Transverse colon (tissue), 4 donors: ENCODE measurements around the gene CTSA. TPM values are rescaled to one million over a fixed set of nuclear protein-coding genes. Genes with fewer than 3 reads are reported as not detected.

Source experiments
- DNase-seq: peaks from one replicate; pipeline ENCODE4 v3.0.0-alpha.2; 2019
- H3K27ac ChIP-seq, 4 donors: fragments of 200-600 bp; sonication (generic); 2 replicates each; pipeline ENCODE4 v1.5.1; 2016 to 2018; ENCODE audit warnings: inconsistent platforms in 4 of 4
- H3K27me3 ChIP-seq: fragments of 200-600 bp; sonication (generic); 2 replicates; pipeline ENCODE4 v1.5.1; 2017; ENCODE audit warnings: inconsistent platforms
- H3K36me3 ChIP-seq, 4 donors: fragments of 200-600 bp; sonication (generic); 2 replicates each; pipeline ENCODE4 v1.5.1; 2017 to 2019; ENCODE audit warnings: inconsistent platforms in 4 of 4
- H3K4me1 ChIP-seq, 4 donors: fragments of 200-600 bp; sonication (generic); 2 replicates each; pipeline ENCODE4 v1.5.1; 2017 to 2020; ENCODE audit warnings: inconsistent platforms in 4 of 4
- H3K4me3 ChIP-seq, 4 donors: fragments of 200-600 bp; sonication (generic); 1 replicate in 1 of 4; 2 replicates in 3 of 4; pipeline versions ENCODE4 v1.5.1 to v1.6.1; 2017 to 2019; ENCODE audit warnings: inconsistent platforms in 4 of 4
- H3K9me3 ChIP-seq, 2 donors: fragments of 200-600 bp; sonication (generic); 2 replicates each; pipeline ENCODE4 v1.5.1; 2017 to 2019; ENCODE audit warnings: inconsistent platforms in 2 of 2
- CTCF ChIP-seq, 5 experiments: fragments of 200-600 bp in 3 of 5; fragments of 450-650 bp in 2 of 5; sonication (generic) in 3 of 5; IDR thresholded peaks; 1 replicate in 2 of 5; 2 replicates in 3 of 5; pipeline ENCODE4 v1.5.1; 2016 to 2017; ENCODE audit warnings: antibody characterized with exemption in 5 of 5, inconsistent platforms in 3 of 5, mild to moderate bottlenecking in 2 of 5, moderate library complexity in 1 of 5
- EP300 ChIP-seq: sonication (generic); formaldehyde crosslinking; IDR thresholded peaks from one replicate; pipeline ENCODE4 v1.6.1; 2017; ENCODE audit warnings: antibody characterized with exemption, low read depth
- POLR2A ChIP-seq: fragments of 450-650 bp; IDR thresholded peaks from one replicate; pipeline ENCODE4 v1.6.1; 2016; ENCODE audit warnings: antibody characterized with exemption, mild to moderate bottlenecking, moderate library complexity
- POLR2AphosphoS5 ChIP-seq, 3 donors: sonication (generic); formaldehyde crosslinking; IDR thresholded peaks; one replicate each; pipeline ENCODE4 v1.6.1; 2016; ENCODE audit warnings: antibody characterized with exemption in 3 of 3
- WGBS, 2 donors: methylation state at CpG; one replicate each; pipeline ENCODE4 v1.1.5; 2018; ENCODE audit warnings: low coverage in 1 of 2; 5-methylcytosine and 5-hydroxymethylcytosine counted together
- in situ Hi-C, 4 donors: fragments of 200-750 bp; cut with MboI; loops; one replicate each; pipeline versions ENCODE4 v1.15.0 to v1.15.1; 2017; ENCODE audit warnings: low sequenced_read_pairs in 3 of 4, low pct_ligation_motif_present in 1 of 4, low pct_unique_long_range_greater_than_20kb in 1 of 4
- intact Hi-C: fragments of 100-400 bp; cut with DNase I; formaldehyde crosslinking; loops from one replicate; pipeline ENCODE4 v1.15.1; 2023; ENCODE audit warnings: low total_unique reads
- total RNA-seq, 4 donors: library from RNA; depleted of rRNA; stranded (reverse); fragments of >200 nt; gene quantifications; one replicate each; pipeline ENCODE4 v1.1.0, GENCODE V29; 2016

The CTSA gene
- total RNA-seq, 4 donors from 2014 or later: 197 to 971 (median 466) TPM

GRCh38 chr20:45892828-45893500 is 1.8 kb downstream of the CTSA start:
- Histone ChIP-seq H3K9me3 (no peaks in the 10 kb centered on the region), H3K4me3 (peak overlapping the region in 1 of 4 donors; percentile 84)
- in situ Hi-C loops: no loop called here

GRCh38 chr20:45893831-45894230 is 2.7 kb downstream of the CTSA start:
- 92 to 95% methylated on average over 4 of the region's 4 CpGs for WGBS, 2 donors
- Histone ChIP-seq H3K27ac (peak overlapping the region in 3 of 4 donors; percentile 87 to 89 (median 88)), H3K4me1 (peaks cover 15 to 40% (median 32%) of the 10 kb centered on the region in 4 donors), H3K27me3 (no peaks in the 10 kb centered on the region), H3K36me3 (peaks cover 0 to 37% (median 6%) of the 10 kb centered on the region in 4 donors), H3K9me3 (no peaks in the 10 kb centered on the region), H3K4me3 (no peak overlapping the region)
- no peak for TF ChIP-seq POLR2A
- no peak for TF ChIP-seq CTCF (IDR thresholded peaks at IDR 0.05)
- no peak for TF ChIP-seq POLR2AphosphoS5 (IDR thresholded peaks at IDR 0.05)
- no peak for TF ChIP-seq EP300
- DNase-seq: no peak
- intact Hi-C loops (loop anchor here (10.0 kb wide), 1 partner anchor 99 kb away; the partner anchor contains the start of genes DNTTIP1 and WFDC3), in situ Hi-C loops (no loop called here)

More at GRCh38 chr20:45892828-45893500, 1.8 kb downstream of the CTSA start:
- H3K36me3 ChIP-seq: peaks cover 0 to 31% (median 6%) of the 10 kb centered on the region in 4 donors
- WGBS, 2 donors: 53% methylated on average over 4 of the region's 4 CpGs; no CpG with 5 or more reads in 1 of the 2 donors
- H3K27ac ChIP-seq: peak overlapping the region; percentile 87 to 90 (median 88)
- DNase-seq: peak; percentile 70
- peak; percentile 34 for TF ChIP-seq POLR2A
- no peak for TF ChIP-seq CTCF (IDR thresholded peaks at IDR 0.05)
- TF ChIP-seq POLR2AphosphoS5 (IDR thresholded peaks at IDR 0.05): peak in 1 of 3 donors; percentile 54
- no peaks in the 10 kb centered on the region for H3K27me3 ChIP-seq
- H3K4me1 ChIP-seq: peaks cover 15 to 41% (median 32%) of the 10 kb centered on the region in 4 donors
- intact Hi-C loops: loop anchor here (10.0 kb wide), 1 partner anchor 98 kb away; the partner anchor contains the start of genes DNTTIP1 and WFDC3

- H3K27me3 ChIP-seq: no peaks in the 10 kb centered on the region
- TF ChIP-seq EP300 (no peak), CTCF (IDR thresholded peaks at IDR 0.05) (no peak), POLR2A (no peak), POLR2AphosphoS5 (IDR thresholded peaks at IDR 0.05) (no peak)
- no peak for DNase-seq
- H3K4me3 ChIP-seq: no peak overlapping the region
- no peaks in the 10 kb centered on the region for H3K9me3 ChIP-seq
- in situ Hi-C loops: no loop called here
- WGBS, 2 donors: 74% methylated on average over 10 of the region's 12 CpGs; no CpG with 5 or more reads in 1 of the 2 donors
- H3K36me3 ChIP-seq: peaks cover 0 to 37% (median 6%) of the 10 kb centered on the region in 4 donors
- H3K4me1 ChIP-seq: peaks cover 15 to 31% (median 29%) of the 10 kb centered on the region in 4 donors
- intact Hi-C loops: loop anchor here (10.0 kb wide), 1 partner anchor 100 kb away; the partner anchor contains the start of genes DNTTIP1 and WFDC3
- no peak overlapping the region for H3K27ac ChIP-seq
Measured at GRCh38 chr20:45894797-45895196, 3.7 kb downstream of the CTSA start.

GRCh38 chr20:45896641-45897161 is 5.6 kb downstream of the CTSA start:
- TF ChIP-seq EP300 (no peak), CTCF (IDR thresholded peaks at IDR 0.05) (no peak), POLR2A (no peak), POLR2AphosphoS5 (IDR thresholded peaks at IDR 0.05) (no peak)
- no peak for DNase-seq
- in situ Hi-C loops: no loop called here
- Histone ChIP-seq H3K27ac (no peak overlapping the region), H3K4me3 (no peak overlapping the region), H3K27me3 (no peaks in the 10 kb centered on the region), H3K9me3 (no peaks in the 10 kb centered on the region), H3K4me1 (peaks cover 14 to 21% (median 20%) of the 10 kb centered on the region in 4 donors), H3K36me3 (peaks cover 0 to 37% (median 6%) of the 10 kb centered on the region in 4 donors)
- intact Hi-C loops: loop anchor here (10.0 kb wide), 1 partner anchor 102 kb away; the partner anchor contains the start of genes DNTTIP1 and WFDC3
- 86% methylated on average over 14 of the region's 14 CpGs; no CpG with 5 or more reads in 1 of the 2 donors for WGBS, 2 donors
